WTC11 (cell line): ENCODE data around the gene LIN7C. TPM values are rescaled to one million over a fixed set of nuclear protein-coding genes. Genes with fewer than 3 reads are reported as not detected.

ENCODE experiments used
- ATAC-seq: fragments of 200-7000 bp; cut with Tn5 transposase; 2 replicates; pipeline ENCODE4 v1.10.0; 2021; ENCODE audit warnings: mild to moderate bottlenecking, moderate library complexity
- CTCF ChIA-PET: fragments of 300-600 bp; sonication (Branson Sonifier 250); formaldehyde crosslinking; loops from one replicate; lab custom pipeline; 2021; ENCODE audit warnings: antibody characterized with exemption; lab: Charles Lee
- POLR2A ChIA-PET: fragments of 350-600 bp; sonication (Branson Sonifier 250); formaldehyde crosslinking; loops from one replicate; lab custom pipeline; 2021; ENCODE audit warnings: antibody characterized with exemption; lab: Charles Lee
- DNase-seq: peaks from one replicate; pipeline ENCODE4 v3.0.0; 2021; ENCODE audit warnings: low spot score
- H3K27ac Mint-ChIP-seq: 2 replicates; pipeline ENCODE4 v1.8.0; 2021; ENCODE audit warnings: mixed read lengths
- H3K27me3 Mint-ChIP-seq: 2 replicates; pipeline ENCODE4 v1.8.0; 2021; ENCODE audit warnings: low read depth, mild to moderate bottlenecking, moderate library complexity, mixed read lengths
- H3K36me3 Mint-ChIP-seq: 2 replicates; pipeline ENCODE4 v1.8.0; 2021; ENCODE audit warnings: mixed read lengths
- H3K4me1 Mint-ChIP-seq: 2 replicates; pipeline ENCODE4 v1.8.0; 2022; ENCODE audit warnings: mixed read lengths
- H3K4me3 Mint-ChIP-seq: 2 replicates; pipeline ENCODE4 v1.8.0; 2021; ENCODE audit warnings: mild to moderate bottlenecking, moderate library complexity, mixed read lengths
- H3K9me3 Mint-ChIP-seq: 2 replicates; pipeline ENCODE4 v1.8.0; 2021; ENCODE audit warnings: mixed read lengths
- ATF1 ChIP-seq: sonication (generic); formaldehyde crosslinking; IDR thresholded peaks from 2 replicates; pipeline ENCODE4 v1.8.1; 2023; ENCODE audit warnings: mild to moderate bottlenecking, moderate library complexity, missing genetic modification reagents
- ATF3 ChIP-seq: sonication (generic); formaldehyde crosslinking; conservative IDR thresholded peaks from 2 replicates; pipeline ENCODE4 v1.8.1; 2022; ENCODE audit warnings: mild to moderate bottlenecking, missing genetic modification reagents
- ATF6 ChIP-seq: sonication (generic); formaldehyde crosslinking; IDR thresholded peaks from 2 replicates; pipeline ENCODE4 v1.8.1; 2023; ENCODE audit warnings: mild to moderate bottlenecking, missing genetic modification reagents
- E2F4 ChIP-seq: sonication (generic); formaldehyde crosslinking; IDR thresholded peaks from 2 replicates; pipeline ENCODE4 v1.8.1; 2022; ENCODE audit warnings: low read depth, mild to moderate bottlenecking, moderate library complexity, missing genetic modification reagents, borderline replicate concordance
- EMX1 ChIP-seq: fragments of 250-450 bp; sonication (Bioruptor Pico); IDR thresholded peaks from 2 replicates; pipeline ENCODE4 v1.8.0; 2021; ENCODE audit warnings: mild to moderate bottlenecking
- ESRRA ChIP-seq: sonication (generic); formaldehyde crosslinking; IDR thresholded peaks from 2 replicates; pipeline ENCODE4 v1.8.1; 2022; ENCODE audit warnings: mild to moderate bottlenecking, missing genetic modification reagents, borderline replicate concordance
- GTF2I ChIP-seq: fragments of 250-450 bp; sonication (Bioruptor Pico); conservative IDR thresholded peaks from 2 replicates; pipeline ENCODE4 v1.4.0; 2021; ENCODE audit warnings: mild to moderate bottlenecking
- NFYB ChIP-seq: sonication (generic); formaldehyde crosslinking; conservative IDR thresholded peaks from 2 replicates; pipeline ENCODE4 v1.8.0; 2022; ENCODE audit warnings: low read depth, missing genetic modification reagents
- PRDM15 ChIP-seq: sonication (generic); formaldehyde crosslinking; IDR thresholded peaks from 2 replicates; pipeline ENCODE4 v1.8.0; 2022; ENCODE audit warnings: missing genetic modification reagents
- PREB ChIP-seq: sonication (generic); formaldehyde crosslinking; IDR thresholded peaks from 2 replicates; pipeline ENCODE4 v1.8.1; 2022; ENCODE audit warnings: mild to moderate bottlenecking, missing genetic modification reagents, moderate library complexity, borderline replicate concordance
- SMAD4 ChIP-seq: sonication (generic); formaldehyde crosslinking; IDR thresholded peaks from 2 replicates; pipeline ENCODE4 v1.8.0; 2022; ENCODE audit warnings: mild to moderate bottlenecking, missing genetic modification reagents
- STAT6 ChIP-seq: sonication (generic); formaldehyde crosslinking; conservative IDR thresholded peaks from 2 replicates; pipeline ENCODE4 v1.8.1; 2023; ENCODE audit warnings: mild to moderate bottlenecking, low read depth, missing genetic modification reagents, moderate library complexity
- TEAD1 ChIP-seq: sonication (generic); formaldehyde crosslinking; IDR thresholded peaks from 2 replicates; pipeline ENCODE4 v1.8.0; 2022; ENCODE audit warnings: mild to moderate bottlenecking, missing genetic modification reagents
- TEAD4 ChIP-seq: sonication (generic); formaldehyde crosslinking; IDR thresholded peaks from 2 replicates; pipeline ENCODE4 v1.8.0; 2022; ENCODE audit warnings: mild to moderate bottlenecking, missing genetic modification reagents
- ZNF671 ChIP-seq: fragments of 250-450 bp; sonication (Bioruptor Pico); IDR thresholded peaks from 2 replicates; pipeline ENCODE4 v1.8.0; 2021; ENCODE audit warnings: mild to moderate bottlenecking
- ZSCAN18 ChIP-seq: fragments of 250-450 bp; sonication (Bioruptor Pico); IDR thresholded peaks from 2 replicates; pipeline ENCODE4 v2.1.2; 2022; ENCODE audit warnings: mild to moderate bottlenecking, moderate library complexity
- total RNA-seq: library from RNA; stranded (reverse); gene quantifications from 3 replicates; pipeline ENCODE4 v1.2.3, GENCODE V29; 2021

The LIN7C gene
- total RNA-seq, 1 experiment from 2014 or later, result 39.4 TPM

GRCh38 chr11:27545946-27546345 is 39.4 kb upstream of the LIN7C start:
- ChIA-PET POLR2A (no interaction called here), CTCF (no interaction called here)
- Mint-ChIP-seq H3K27ac (no peak overlapping the region), H3K4me3 (no peak overlapping the region), H3K9me3 (no peaks in the 10 kb centered on the region), H3K36me3 (no peaks in the 10 kb centered on the region), H3K4me1 (no peaks in the 10 kb centered on the region), H3K27me3 (peaks cover 32% of the 10 kb centered on the region)
- no peak for ATAC-seq
- DNase-seq, result no peak
- TF ChIP-seq TEAD4, result no peak
- no peak for TF ChIP-seq TEAD1 (CRISPR knock-in tag)
- no peak for TF ChIP-seq PRDM15 (CRISPR knock-in tag)
- TF ChIP-seq ATF6 (CRISPR knock-in tag), result no peak
- no peak for TF ChIP-seq PREB (CRISPR knock-in tag)
- TF ChIP-seq ZNF671 (CRISPR knock-in tag), result no peak

GRCh38 chr11:27545035-27545434 is 38.5 kb upstream of the LIN7C start:
- H3K36me3 Mint-ChIP-seq, result no peaks in the 10 kb centered on the region
- DNase-seq (no peak), ATAC-seq (no peak)
- no peaks in the 10 kb centered on the region for H3K9me3 Mint-ChIP-seq
- no peak for TF ChIP-seq ESRRA
- no peak for TF ChIP-seq EMX1
- no peak for TF ChIP-seq TEAD4
- TF ChIP-seq TEAD1 (CRISPR knock-in tag), result no peak
- no peak for TF ChIP-seq PREB (CRISPR knock-in tag)
- TF ChIP-seq SMAD4 (CRISPR knock-in tag), result no peak
- ChIA-PET POLR2A (no interaction called here), CTCF (interaction anchor here (0.6 kb wide), 2 partner anchors 29 to 229 kb away, joined by 3 to 5 read pairs; no protein-coding TSS in a partner anchor)
- H3K4me3 Mint-ChIP-seq, result no peak overlapping the region
- no peaks in the 10 kb centered on the region for H3K4me1 Mint-ChIP-seq
- H3K27ac Mint-ChIP-seq, result no peak overlapping the region
- peaks cover 24% of the 10 kb centered on the region for H3K27me3 Mint-ChIP-seq

GRCh38 chr11:27541790-27542189 is 35.2 kb upstream of the LIN7C start:
- Mint-ChIP-seq H3K9me3 (no peaks in the 10 kb centered on the region), H3K4me3 (no peak overlapping the region), H3K27me3 (peaks cover 24% of the 10 kb centered on the region), H3K4me1 (no peaks in the 10 kb centered on the region), H3K36me3 (no peaks in the 10 kb centered on the region), H3K27ac (no peak overlapping the region)
- CTCF ChIA-PET, result no interaction called here
- ATAC-seq (no peak), DNase-seq (no peak)
- POLR2A ChIA-PET, result no interaction called here
- TF ChIP-seq E2F4 (CRISPR knock-in tag) (no peak), ATF1 (CRISPR knock-in tag) (no peak), GTF2I (CRISPR knock-in tag) (no peak), ZSCAN18 (no peak), STAT6 (CRISPR knock-in tag) (no peak), ATF3 (CRISPR knock-in tag) (no peak), NFYB (CRISPR knock-in tag) (no peak)
- TF ChIP-seq, all 79 proteins: peak for 0
